ENCODE measurements around the gene FRRS1. TPM values are rescaled to one million over a fixed set of nuclear protein-coding genes. Genes with fewer than 3 reads are reported as not detected.

Gene FRRS1
- total RNA-seq, 2 experiments from 2014 or later, result 1.2 to 1.7 TPM

GRCh38 chr1:99660496-99660895 is 105.9 kb downstream of the FRRS1 start:
- Mint-ChIP-seq H3K27me3 (peaks cover 6% of the 10 kb centered on the region), H3K4me3 (no peak overlapping the region), H3K4me1 (no peaks in the 10 kb centered on the region), H3K27ac (no peak overlapping the region), H3K36me3 (ENCODE audit: low read depth) (no peaks in the 10 kb centered on the region), H3K9me3 (no peaks in the 10 kb centered on the region)
- POLR2A ChIA-PET, result no interaction called here
- no peak for DNase-seq
- CTCF ChIA-PET, result interaction anchor here (1.4 kb wide), 1 partner anchor 25 kb away, joined by 4 read pairs; no protein-coding TSS in a partner anchor

GRCh38 chr1:99659755-99660210 is 106.7 kb downstream of the FRRS1 start:
- Mint-ChIP-seq H3K27ac (no peak overlapping the region), H3K27me3 (peaks cover 9% of the 10 kb centered on the region), H3K4me1 (no peaks in the 10 kb centered on the region), H3K4me3 (no peak overlapping the region), H3K9me3 (no peaks in the 10 kb centered on the region), H3K36me3 (ENCODE audit: low read depth) (no peaks in the 10 kb centered on the region)
- CTCF ChIA-PET, result no interaction called here
- POLR2A ChIA-PET, result no interaction called here
- no peak for DNase-seq

Other genes with a start within 250 kb of the FRRS1 start
- not detected for gene PALMD, start 120.5 kb downstream of the FRRS1 start, total RNA-seq
- gene AGL, start 83.7 kb upstream of the FRRS1 start, total RNA-seq, result 10 to 100 TPM; 13.0 to 13.9 TPM
- gene SLC35A3, start 203.4 kb upstream of the FRRS1 start, total RNA-seq, result 10 to 100 TPM; 16.4 to 17.7 TPM

Measured in activated CD4-positive, alpha-beta memory T cell treated with anti-CD3 and anti-CD28 coated beads, Interleukin-2, amount 10 ng/mL, durations not matched to agents 7 days and 5 days (primary cell).